Nephron progenitor cell (in vitro differentiated cells): ENCODE data around the gene NOS1AP.

ENCODE experiments used
- DNase-seq: peaks from one replicate; pipeline ENCODE4 v3.0.0; 2021
- H3K27ac Mint-ChIP-seq: 2 replicates; pipeline ENCODE4 v1.8.0; 2021; ENCODE audit warnings: mild to moderate bottlenecking, moderate library complexity, mixed read lengths
- H3K27me3 Mint-ChIP-seq: 2 replicates; pipeline ENCODE4 v1.8.0; 2021; ENCODE audit warnings: mild to moderate bottlenecking, low read depth, mixed read lengths; ENCODE audit not compliant: poor library complexity
- H3K36me3 Mint-ChIP-seq: 2 replicates; pipeline ENCODE4 v1.8.0; 2021; ENCODE audit warnings: low read depth, mixed read lengths
- H3K4me1 Mint-ChIP-seq: 2 replicates; pipeline ENCODE4 v1.8.0; 2021; ENCODE audit warnings: mixed read lengths
- H3K4me3 Mint-ChIP-seq: 2 replicates; pipeline ENCODE4 v1.8.0; 2021; ENCODE audit warnings: mild to moderate bottlenecking, moderate library complexity, mixed read lengths
- H3K9me3 Mint-ChIP-seq: 2 replicates; pipeline ENCODE4 v1.8.0; 2021; ENCODE audit warnings: mild to moderate bottlenecking, moderate library complexity, mixed read lengths
- CTCF ChIP-seq: fragments of 200-600 bp; sonication (generic); IDR thresholded peaks from 2 replicates; pipeline ENCODE4 v1.5.0; 2021; ENCODE audit warnings: antibody characterized with exemption

The NOS1AP gene

GRCh38 chr1:162206749-162207635, 137.5 kb downstream of the NOS1AP start:
- Mint-ChIP-seq H3K27me3 (no peaks in the 10 kb centered on the region), H3K4me1 (peaks cover 16% of the 10 kb centered on the region), H3K36me3 (no peaks in the 10 kb centered on the region), H3K4me3 (no peak overlapping the region), H3K27ac (no peak overlapping the region), H3K9me3 (no peaks in the 10 kb centered on the region)
- no peak for TF ChIP-seq CTCF
- DNase-seq: no peak

- H3K4me3 Mint-ChIP-seq: no peak overlapping the region
- H3K9me3 Mint-ChIP-seq: no peaks in the 10 kb centered on the region
- no peak for DNase-seq
- peaks cover 4% of the 10 kb centered on the region for H3K27me3 Mint-ChIP-seq
- no peak for TF ChIP-seq CTCF
- H3K27ac Mint-ChIP-seq: no peak overlapping the region
- H3K4me1 Mint-ChIP-seq: peaks cover 25% of the 10 kb centered on the region
- H3K36me3 Mint-ChIP-seq: no peaks in the 10 kb centered on the region
Measured at GRCh38 chr1:162207862-162208261, 138.4 kb downstream of the NOS1AP start.

GRCh38 chr1:162210196-162210595, 140.7 kb downstream of the NOS1AP start:
- no peaks in the 10 kb centered on the region for H3K9me3 Mint-ChIP-seq
- H3K4me3 Mint-ChIP-seq: no peak overlapping the region
- H3K4me1 Mint-ChIP-seq: peaks cover 39% of the 10 kb centered on the region
- no peak overlapping the region for H3K27ac Mint-ChIP-seq
- no peaks in the 10 kb centered on the region for H3K36me3 Mint-ChIP-seq
- H3K27me3 Mint-ChIP-seq: peaks cover 4% of the 10 kb centered on the region
- TF ChIP-seq CTCF: no peak
- no peak for DNase-seq

DNA sequence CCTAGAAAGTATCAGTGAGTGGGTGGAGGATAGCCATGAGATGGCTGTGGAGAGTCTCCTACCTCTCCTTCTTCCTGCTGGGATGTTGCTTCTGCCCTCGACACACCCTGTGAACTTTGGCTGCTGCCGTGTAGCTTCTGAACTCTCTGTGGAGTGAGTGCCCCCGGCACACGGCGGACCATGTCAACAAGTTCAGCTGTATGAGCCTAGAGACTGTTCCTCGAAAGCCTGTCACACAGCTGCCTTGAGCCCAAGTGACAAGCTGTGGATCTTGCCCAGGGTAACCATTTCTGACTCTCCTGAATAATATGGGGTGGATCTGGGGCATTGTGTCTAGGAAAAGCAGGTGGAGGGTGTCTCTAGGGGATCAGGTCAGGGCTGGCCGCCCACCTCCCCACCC, 143.2 kb downstream of the NOS1AP start:
- Mint-ChIP-seq H3K27ac (no peak overlapping the region), H3K27me3 (peaks cover 4% of the 10 kb centered on the region), H3K9me3 (no peaks in the 10 kb centered on the region)

GRCh38 chr1:162213281-162213912, 143.9 kb downstream of the NOS1AP start:
- TF ChIP-seq CTCF: no peak
- Mint-ChIP-seq H3K4me1 (peaks cover 62% of the 10 kb centered on the region), H3K4me3 (no peak overlapping the region), H3K36me3 (no peaks in the 10 kb centered on the region), H3K27ac (no peak overlapping the region), H3K27me3 (peaks cover 4% of the 10 kb centered on the region), H3K9me3 (no peaks in the 10 kb centered on the region)
- DNase-seq: no peak

More for the DNA sequence above, 143.2 kb downstream of the NOS1AP start:
- TF ChIP-seq CTCF: no peak
- Mint-ChIP-seq H3K36me3 (no peaks in the 10 kb centered on the region), H3K4me1 (peaks cover 55% of the 10 kb centered on the region), H3K4me3 (no peak overlapping the region)
- DNase-seq: no peak
